ENCODE results near the gene NAMPT.

NAMPT gene

DNA sequence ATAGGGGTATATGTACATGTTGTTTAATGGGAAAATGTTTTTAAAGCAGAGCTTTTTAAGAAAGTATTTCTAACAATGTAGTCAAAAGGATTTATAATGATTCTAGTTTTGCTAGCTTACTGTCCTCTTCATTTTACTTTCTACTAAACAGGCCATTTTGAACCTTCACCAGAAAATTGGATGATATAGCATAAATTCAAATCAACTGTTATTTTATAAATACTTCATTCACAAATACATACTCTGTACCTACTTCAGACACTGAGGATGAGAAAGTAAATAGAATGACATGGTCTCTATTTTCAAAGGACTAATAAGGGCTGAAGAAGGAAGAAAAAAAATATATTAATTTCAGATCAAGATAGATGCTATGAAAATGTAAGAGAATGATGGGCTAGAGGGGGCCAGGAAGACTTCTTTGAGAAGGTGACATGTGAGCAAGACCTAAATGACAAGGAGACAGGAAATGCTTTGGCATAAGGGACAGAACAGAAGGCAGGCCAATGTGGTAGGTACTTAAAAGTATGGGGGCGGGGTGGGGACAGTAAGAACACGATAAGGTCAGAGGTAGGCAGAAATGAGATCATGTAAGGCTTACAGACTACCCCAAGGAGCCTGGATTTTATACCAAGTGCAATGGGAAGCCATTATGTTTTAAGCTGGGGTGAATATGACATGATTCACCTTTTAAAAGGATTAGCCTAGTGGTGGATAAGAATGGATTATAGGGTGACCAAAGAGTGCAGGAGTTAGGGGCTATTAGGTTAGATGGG lies 5.2 kb downstream of the NAMPT start:
- POLR2A ChIA-PET, result no interaction called here
- no peak for TF ChIP-seq CTCF (IDR thresholded peaks at IDR 0.05; ENCODE audit: control extremely low read depth, extremely low read depth, low read depth, missing control alignments)
- CTCF ChIA-PET, result interaction anchor here (1.0 to 3.7 kb wide), 3 partner anchors 9 to 103 kb away, joined by 3 to 21 read pairs (median 5); no protein-coding TSS in a partner anchor
- no peak for DNase-seq (ENCODE audit: extremely low spot score)

DNA sequence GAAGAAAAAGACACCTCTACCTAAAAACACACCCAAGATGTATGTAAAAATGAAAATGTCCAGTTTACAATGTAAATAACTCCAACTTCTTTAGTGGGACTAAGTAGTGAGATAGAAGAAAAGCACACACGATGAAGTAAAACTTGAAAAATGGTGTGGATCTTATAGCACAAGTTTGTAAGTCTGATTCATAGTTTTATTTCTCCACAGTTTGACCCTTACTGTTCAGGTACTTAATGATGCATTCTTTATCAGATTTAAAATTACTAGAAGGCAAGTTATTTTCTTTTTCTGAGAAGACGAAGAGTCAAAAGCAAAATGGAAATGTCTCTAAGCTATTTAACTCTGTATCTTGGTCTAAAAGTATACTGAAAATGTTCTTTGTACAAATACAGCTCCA lies 6.1 kb downstream of the NAMPT start:
- no peak for DNase-seq (ENCODE audit: extremely low spot score)
- POLR2A ChIA-PET, result interaction anchor here (0.7 to 1.3 kb wide), 2 partner anchors 9 to 13 kb away, joined by 7 to 9 read pairs; no protein-coding TSS in a partner anchor
- TF ChIP-seq CTCF (IDR thresholded peaks at IDR 0.05; ENCODE audit: control extremely low read depth, extremely low read depth, low read depth, missing control alignments), result no peak
- CTCF ChIA-PET, result interaction anchor here (1.0 to 3.7 kb wide), 3 partner anchors 8 to 102 kb away, joined by 3 to 21 read pairs (median 5); no protein-coding TSS in a partner anchor

- no peak for TF ChIP-seq CTCF (IDR thresholded peaks at IDR 0.05; ENCODE audit: control extremely low read depth, extremely low read depth, low read depth, missing control alignments)
- ChIA-PET POLR2A (interaction anchor here (1.3 kb wide), 1 partner anchor 8 kb away, joined by 7 read pairs; no protein-coding TSS in a partner anchor), CTCF (no interaction called here)
- no peak for DNase-seq (ENCODE audit: extremely low spot score)
These were observed 6.8 kb downstream of the NAMPT start for GRCh38 chr7:106277976-106278375.

DNA sequence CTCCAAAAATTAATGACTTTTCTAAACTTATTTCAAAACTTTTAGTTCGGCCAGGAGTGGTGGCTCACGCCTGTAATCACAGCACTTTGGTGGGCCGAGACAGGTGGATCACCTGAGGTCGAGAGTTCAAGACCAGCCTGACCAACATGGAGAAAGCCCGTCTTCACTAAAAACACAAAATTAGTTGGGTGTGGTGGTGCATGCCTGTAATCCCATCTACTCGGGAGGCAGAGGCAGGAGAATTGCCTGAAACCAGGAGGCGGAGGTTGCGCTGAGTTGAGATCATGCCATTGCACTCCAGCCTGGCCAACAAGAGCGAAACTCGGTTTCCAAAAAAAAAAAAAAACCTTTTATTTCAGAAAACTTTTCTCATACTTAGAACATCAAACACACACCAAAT lies 8.3 kb downstream of the NAMPT start:
- ChIA-PET CTCF (no interaction called here), POLR2A (interaction anchor here (1.3 kb wide), 1 partner anchor 8 kb away, joined by 7 read pairs; the partner anchor contains the start of gene NAMPT)
- no peak for DNase-seq (ENCODE audit: extremely low spot score)
- no peak for TF ChIP-seq CTCF (IDR thresholded peaks at IDR 0.05; ENCODE audit: control extremely low read depth, extremely low read depth, low read depth, missing control alignments)

GRCh38 chr7:106273009-106273668 lies 11.6 kb downstream of the NAMPT start:
- CTCF ChIA-PET, result interaction anchor here (1.3 kb wide), 1 partner anchor 189 kb away, joined by 3 read pairs; no protein-coding TSS in a partner anchor
- DNase-seq (ENCODE audit: extremely low spot score), result peak; percentile 25
- POLR2A ChIA-PET, result interaction anchor here (2.9 kb wide), 1 partner anchor 12 kb away, joined by 15 read pairs; the partner anchor contains the start of gene NAMPT
- no peak for TF ChIP-seq CTCF (IDR thresholded peaks at IDR 0.05; ENCODE audit: control extremely low read depth, extremely low read depth, low read depth, missing control alignments)
